GM19099 (cell line): Measurements from ENCODE around the gene ZMYND8.

Experiments used
- POLR2A ChIP-seq: IDR thresholded peaks from 3 replicates; pipeline ENCODE4 v1.6.1; 2011; ENCODE audit warnings: low read depth; ENCODE audit not compliant: insufficient read length; ENCODE audit errors: extremely low read depth

ZMYND8 gene

GRCh38 chr20:47311211-47311610, 45.3 kb downstream of the ZMYND8 start:
- TF ChIP-seq POLR2A: no peak

GRCh38 chr20:47310729-47311128, 45.8 kb downstream of the ZMYND8 start:
- TF ChIP-seq POLR2A: no peak

- no peak for TF ChIP-seq POLR2A
Observed at GRCh38 chr20:47309806-47310426, 46.6 kb downstream of the ZMYND8 start.

DNA sequence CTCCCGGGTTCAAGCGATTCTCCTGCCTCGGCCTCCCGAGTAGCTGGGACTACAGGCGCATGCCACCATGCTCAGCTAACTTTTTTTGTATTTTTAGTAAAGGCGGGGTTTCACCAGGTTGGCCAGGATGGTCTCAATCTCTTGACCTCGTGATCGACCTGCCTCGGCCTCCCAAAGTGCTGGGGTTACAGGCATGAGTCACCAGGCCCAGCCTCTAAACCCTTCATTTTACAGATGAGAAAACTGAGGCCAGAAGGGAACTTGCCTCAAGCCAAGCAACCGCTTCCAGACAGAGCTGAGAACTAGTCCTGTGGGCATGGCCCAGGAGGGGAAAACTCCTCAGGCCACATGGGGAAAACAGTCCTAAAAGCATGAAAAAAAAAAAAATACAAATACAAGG, 47.1 kb downstream of the ZMYND8 start:
- no peak for TF ChIP-seq POLR2A

DNA sequence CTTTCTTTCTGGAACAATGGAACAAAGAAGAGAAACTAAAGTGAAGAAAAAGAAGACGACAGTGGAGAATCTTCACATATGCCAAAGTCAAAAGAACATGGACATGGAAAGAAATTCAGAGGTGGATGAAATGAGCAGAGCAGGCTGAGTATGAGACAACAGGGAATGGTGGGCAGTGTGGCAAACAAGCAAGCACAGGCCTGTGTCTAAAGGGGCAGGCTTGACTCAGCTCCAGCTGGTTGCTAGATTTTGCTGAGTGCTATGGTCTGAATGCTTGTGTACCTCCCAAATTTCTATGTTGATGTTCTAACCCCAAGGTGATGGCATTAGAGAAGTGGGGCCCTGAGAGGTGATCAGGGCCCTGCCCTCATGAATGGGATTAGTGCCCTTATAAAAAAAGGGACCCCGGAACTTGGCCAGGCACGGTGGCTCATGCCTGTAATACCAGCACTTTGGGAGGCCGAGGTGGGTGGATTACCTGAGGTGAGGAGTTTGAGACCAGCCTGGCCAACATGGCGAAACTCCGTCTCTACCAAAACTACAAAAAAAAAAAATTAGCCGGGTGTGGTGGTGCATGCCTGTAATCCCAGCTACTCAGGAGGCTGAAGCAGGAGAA, 49.6 kb downstream of the ZMYND8 start:
- TF ChIP-seq POLR2A: no peak

GRCh38 chr20:47306095-47306494, 50.4 kb downstream of the ZMYND8 start:
- no peak for TF ChIP-seq POLR2A

DNA sequence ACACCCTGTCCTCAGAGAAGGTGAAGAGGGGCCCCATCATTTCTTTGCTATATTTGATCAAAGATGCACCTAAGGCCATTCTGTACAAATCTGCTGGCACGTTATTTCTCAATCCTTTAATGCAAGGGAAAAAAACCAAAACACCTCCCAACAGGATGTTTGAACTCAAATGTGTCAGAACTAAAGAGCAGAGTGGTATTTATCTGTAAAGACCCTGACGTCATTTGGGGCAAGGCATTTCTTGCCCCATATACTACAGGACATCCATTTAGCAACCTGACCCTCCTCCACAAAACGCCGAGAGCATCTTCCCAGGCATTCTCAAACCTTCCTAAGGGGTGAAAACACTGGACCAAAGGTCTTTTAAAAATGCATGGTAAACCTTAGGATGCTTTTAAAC, 50.8 kb downstream of the ZMYND8 start:
- TF ChIP-seq POLR2A: no peak

GRCh38 chr20:47304287-47304686, 52.2 kb downstream of the ZMYND8 start:
- no peak for TF ChIP-seq POLR2A

- no peak for TF ChIP-seq POLR2A
Observed at GRCh38 chr20:47303736-47304135, 52.8 kb downstream of the ZMYND8 start.

- no peak for TF ChIP-seq POLR2A
Observed at GRCh38 chr20:47300071-47300470, 56.4 kb downstream of the ZMYND8 start.

- TF ChIP-seq POLR2A: no peak
Observed at GRCh38 chr20:47298624-47299023, 57.9 kb downstream of the ZMYND8 start.

DNA sequence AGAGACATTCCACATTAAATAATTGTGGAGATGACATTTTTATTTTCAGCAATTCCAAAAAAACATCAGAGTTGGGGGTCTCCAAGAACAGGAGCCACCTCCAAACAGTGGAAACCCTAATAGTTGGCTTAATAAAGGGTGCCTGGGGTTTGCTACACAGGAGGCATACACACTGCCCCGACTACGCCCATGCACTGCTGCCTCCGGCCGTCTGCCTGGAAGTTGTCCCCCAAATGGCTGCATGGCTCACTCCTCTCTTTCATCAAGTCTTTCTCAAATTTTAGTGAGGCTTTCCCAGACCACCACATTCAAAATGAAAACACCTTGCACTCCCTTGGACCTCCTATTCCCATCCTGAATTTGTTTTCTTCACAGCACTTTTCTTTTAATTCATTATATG, 58.8 kb downstream of the ZMYND8 start:
- no peak for TF ChIP-seq POLR2A

- TF ChIP-seq POLR2A: no peak
Observed at GRCh38 chr20:47296950-47297349, 59.5 kb downstream of the ZMYND8 start.

DNA sequence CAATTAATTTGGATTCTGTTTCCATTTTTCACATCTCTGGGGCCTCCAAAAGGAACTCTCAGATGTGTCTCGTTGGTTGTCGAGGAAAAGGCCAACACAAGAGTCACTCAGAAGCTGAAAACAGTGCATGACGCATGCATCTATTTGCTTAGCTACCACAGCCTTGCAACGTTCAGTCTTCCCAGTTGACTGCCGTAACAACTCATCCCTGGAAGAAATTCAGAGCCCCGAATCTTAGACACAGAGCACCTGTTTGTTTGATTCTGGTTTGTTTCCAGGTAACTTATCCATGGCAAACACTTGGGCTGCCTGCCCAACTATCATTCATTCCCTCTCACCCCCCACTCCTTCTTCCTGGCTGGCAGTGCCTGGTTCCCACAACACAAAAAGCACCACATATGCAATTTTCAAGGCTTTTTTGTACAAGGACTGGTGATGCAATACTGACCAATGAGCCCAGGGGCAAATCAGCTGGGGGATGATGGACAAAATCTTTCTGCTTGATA, 60.5 kb downstream of the ZMYND8 start:
- no peak for TF ChIP-seq POLR2A

- no peak for TF ChIP-seq POLR2A
Observed at GRCh38 chr20:47295129-47295813, 61.2 kb downstream of the ZMYND8 start.

- TF ChIP-seq POLR2A: no peak
Observed at GRCh38 chr20:47293631-47294030, 62.9 kb downstream of the ZMYND8 start.
